ENCODE measurements around the gene HEBP2. TPM values are rescaled to one million over a fixed set of nuclear protein-coding genes. Genes with fewer than 3 reads are reported as not detected.

Gene HEBP2
- total and polyA plus RNA-seq, 7 donors: 16.6 to 75.3 (median 46.3) TPM

DNA sequence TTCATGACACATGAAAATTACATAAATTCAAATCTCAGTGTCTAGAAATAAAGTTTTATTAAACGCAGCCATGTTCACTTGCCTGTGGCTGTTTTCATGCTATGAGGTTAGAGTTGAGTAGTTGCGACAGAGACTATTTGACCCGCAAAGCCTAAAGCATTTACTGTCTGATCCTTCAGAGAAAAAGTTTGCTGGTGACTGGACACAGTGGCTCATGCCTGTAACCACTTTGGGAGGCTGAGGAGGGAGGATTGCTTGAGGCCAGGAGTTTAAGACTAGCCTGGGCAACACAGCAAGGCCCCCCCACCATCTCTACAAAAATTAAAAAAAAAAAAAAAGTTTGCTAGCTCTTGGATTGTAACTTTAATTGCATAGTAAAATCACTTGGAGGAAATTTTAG is 17.1 kb upstream of the HEBP2 start:
- WGBS, 2 donors: 97 to 99% methylated on average over 3 of the region's 3 CpGs
- intact Hi-C loops (cut with DNase I): no loop called here
- H3K27me3 ChIP-seq: no peaks in the 10 kb centered on the region
- no peaks in the 10 kb centered on the region for H3K36me3 ChIP-seq
- H3K4me3 ChIP-seq: no peak overlapping the region
- no peak overlapping the region for H3K27ac ChIP-seq
- TF ChIP-seq, protein P1, sequence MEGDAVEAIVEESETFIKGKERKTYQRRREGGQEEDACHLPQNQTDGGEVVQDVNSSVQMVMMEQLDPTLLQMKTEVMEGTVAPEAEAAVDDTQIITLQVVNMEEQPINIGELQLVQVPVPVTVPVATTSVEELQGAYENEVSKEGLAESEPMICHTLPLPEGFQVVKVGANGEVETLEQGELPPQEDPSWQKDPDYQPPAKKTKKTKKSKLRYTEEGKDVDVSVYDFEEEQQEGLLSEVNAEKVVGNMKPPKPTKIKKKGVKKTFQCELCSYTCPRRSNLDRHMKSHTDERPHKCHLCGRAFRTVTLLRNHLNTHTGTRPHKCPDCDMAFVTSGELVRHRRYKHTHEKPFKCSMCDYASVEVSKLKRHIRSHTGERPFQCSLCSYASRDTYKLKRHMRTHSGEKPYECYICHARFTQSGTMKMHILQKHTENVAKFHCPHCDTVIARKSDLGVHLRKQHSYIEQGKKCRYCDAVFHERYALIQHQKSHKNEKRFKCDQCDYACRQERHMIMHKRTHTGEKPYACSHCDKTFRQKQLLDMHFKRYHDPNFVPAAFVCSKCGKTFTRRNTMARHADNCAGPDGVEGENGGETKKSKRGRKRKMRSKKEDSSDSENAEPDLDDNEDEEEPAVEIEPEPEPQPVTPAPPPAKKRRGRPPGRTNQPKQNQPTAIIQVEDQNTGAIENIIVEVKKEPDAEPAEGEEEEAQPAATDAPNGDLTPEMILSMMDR (IDR thresholded peaks at IDR 0.05): no peak
- TF ChIP-seq EP300 (IDR thresholded peaks at IDR 0.05) (no peak), POLR2A (IDR thresholded peaks at IDR 0.05) (no peak), POLR2AphosphoS5 (IDR thresholded peaks at IDR 0.05) (no peak)
- H3K9me3 ChIP-seq: no peaks in the 10 kb centered on the region
- H3K4me1 ChIP-seq: no peaks in the 10 kb centered on the region
- DNase-seq: no peak

GRCh38 chr6:138387577-138388368 is 16.2 kb upstream of the HEBP2 start:
- Histone ChIP-seq H3K27me3 (no peaks in the 10 kb centered on the region), H3K36me3 (no peaks in the 10 kb centered on the region), H3K27ac (no peak overlapping the region), H3K9me3 (no peaks in the 10 kb centered on the region), H3K4me1 (no peaks in the 10 kb centered on the region), H3K4me3 (no peak overlapping the region)
- no peak for DNase-seq
- intact Hi-C loops (cut with DNase I): no loop called here
- TF ChIP-seq POLR2A (IDR thresholded peaks at IDR 0.05) (no peak), EP300 (IDR thresholded peaks at IDR 0.05) (no peak), POLR2AphosphoS5 (IDR thresholded peaks at IDR 0.05) (no peak)
- TF ChIP-seq, protein P1 (IDR thresholded peaks at IDR 0.05): no peak
- WGBS, 2 donors: 49 to 81% methylated on average over 8 of the region's 8 CpGs

DNA sequence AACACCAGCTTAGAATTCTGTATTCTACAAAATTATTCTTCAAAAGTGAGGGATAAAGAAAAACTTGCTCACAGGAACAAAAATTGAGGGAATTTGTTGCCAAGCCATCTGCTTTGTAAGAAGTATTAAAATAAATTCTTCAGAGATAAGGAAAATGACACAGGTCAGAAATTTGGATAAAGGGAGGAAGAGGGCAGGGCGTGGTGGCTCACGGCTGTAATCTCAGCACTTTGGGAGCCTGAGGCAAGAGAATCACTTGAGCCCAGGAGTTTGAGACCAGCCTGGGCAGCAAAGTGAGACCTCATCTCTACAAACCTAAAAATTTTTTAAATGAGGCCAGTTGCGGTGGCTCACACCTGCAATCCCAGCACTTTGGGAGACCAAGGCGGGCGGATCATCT is 14.5 kb upstream of the HEBP2 start:
- Histone ChIP-seq H3K4me1 (no peaks in the 10 kb centered on the region), H3K27ac (no peak overlapping the region), H3K36me3 (no peaks in the 10 kb centered on the region), H3K9me3 (no peaks in the 10 kb centered on the region), H3K27me3 (no peaks in the 10 kb centered on the region), H3K4me3 (no peak overlapping the region)
- intact Hi-C loops (cut with DNase I): no loop called here
- TF ChIP-seq, protein P1 (IDR thresholded peaks at IDR 0.05): no peak
- TF ChIP-seq EP300 (IDR thresholded peaks at IDR 0.05) (no peak), POLR2A (IDR thresholded peaks at IDR 0.05) (no peak)
- WGBS, 2 donors: 84 to 93% methylated on average over 5 of the region's 5 CpGs
- DNase-seq: no peak

DNA sequence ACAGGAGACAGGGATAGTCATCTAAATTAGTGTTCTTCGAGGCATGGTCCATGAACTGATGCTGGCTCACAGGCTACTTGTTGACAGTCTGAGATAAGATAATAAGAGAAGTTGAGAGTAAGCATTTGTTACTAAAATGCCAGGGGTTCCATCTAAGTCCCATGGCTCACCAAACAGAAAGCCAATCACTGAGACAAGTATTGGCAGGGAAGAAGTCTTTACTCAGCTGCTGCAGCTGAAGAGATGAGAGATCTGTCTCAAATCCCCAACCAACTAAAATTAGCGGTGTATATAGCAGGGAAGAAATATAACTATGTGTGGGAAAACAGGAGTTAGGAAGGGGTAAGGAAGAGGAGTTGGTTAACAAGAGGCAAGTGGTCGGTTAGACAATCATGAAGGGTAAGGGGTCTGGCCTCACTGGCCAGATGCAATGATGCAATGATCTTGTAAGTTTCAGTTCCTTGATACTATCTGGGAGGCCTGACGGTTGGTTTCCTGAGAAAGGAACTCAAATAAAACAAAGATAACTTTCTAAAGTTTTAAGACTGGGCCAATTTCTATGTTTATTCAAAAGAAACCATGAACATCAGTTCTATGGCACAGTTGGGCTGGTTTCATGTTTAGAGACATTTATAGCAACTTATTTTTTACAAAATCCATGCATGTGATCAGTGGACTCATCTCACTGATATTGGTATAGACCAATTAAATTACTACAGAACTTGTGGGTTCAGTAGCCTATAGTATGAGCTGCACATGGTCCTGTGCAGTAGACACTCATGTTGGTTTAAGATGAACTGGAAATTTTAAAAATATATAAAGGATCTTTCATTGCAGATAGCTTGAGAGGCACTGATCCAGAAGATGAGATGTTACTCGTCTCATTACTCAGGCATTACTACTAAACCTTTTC is 9.9 kb upstream of the HEBP2 start:
- H3K4me3 ChIP-seq: no peak overlapping the region
- no peak for DNase-seq
- no peak overlapping the region for H3K27ac ChIP-seq
- WGBS, 2 donors: 81 to 89% methylated on average over 5 of the region's 5 CpGs
- no peaks in the 10 kb centered on the region for H3K27me3 ChIP-seq
- no peaks in the 10 kb centered on the region for H3K9me3 ChIP-seq
- no peaks in the 10 kb centered on the region for H3K4me1 ChIP-seq
- no peaks in the 10 kb centered on the region for H3K36me3 ChIP-seq
- intact Hi-C loops (cut with DNase I): no loop called here
- TF ChIP-seq, protein P1 (IDR thresholded peaks at IDR 0.05): no peak
- no peak for TF ChIP-seq POLR2AphosphoS5 (IDR thresholded peaks at IDR 0.05)
- no peak for TF ChIP-seq EP300 (IDR thresholded peaks at IDR 0.05)
- TF ChIP-seq POLR2A (IDR thresholded peaks at IDR 0.05): no peak

All from sigmoid colon (tissue), 7 donors.